GM10248 (cell line): ENCODE measurements around the gene KLHDC4.

Experiments
- CTCF ChIA-PET: fragments of 300-600 bp; sonication (Branson Sonifier 250); formaldehyde crosslinking; extraction: SDS; loops from one replicate; lab custom pipeline; 2021; ENCODE audit warnings: antibody characterized with exemption; lab: Yijun Ruan, JAX
- POLR2A ChIA-PET: fragments of 350-650 bp; sonication (Branson Sonifier 250); formaldehyde crosslinking; extraction: SDS; loops from one replicate; lab custom pipeline; 2020; ENCODE audit warnings: antibody characterized with exemption; lab: Yijun Ruan, JAX
- DNase-seq: peaks from one replicate; pipeline ENCODE4 v3.0.0; 2012; ENCODE audit errors: extremely low spot score
- TF ChIP-seq, protein P1 (sequence below): IDR thresholded peaks from 2 replicates; pipeline ENCODE4 v1.5.1; 2012; ENCODE audit warnings: mild to moderate bottlenecking, low read depth; ENCODE audit errors: extremely low read depth, missing control alignments, control extremely low read depth

The KLHDC4 gene

DNA sequence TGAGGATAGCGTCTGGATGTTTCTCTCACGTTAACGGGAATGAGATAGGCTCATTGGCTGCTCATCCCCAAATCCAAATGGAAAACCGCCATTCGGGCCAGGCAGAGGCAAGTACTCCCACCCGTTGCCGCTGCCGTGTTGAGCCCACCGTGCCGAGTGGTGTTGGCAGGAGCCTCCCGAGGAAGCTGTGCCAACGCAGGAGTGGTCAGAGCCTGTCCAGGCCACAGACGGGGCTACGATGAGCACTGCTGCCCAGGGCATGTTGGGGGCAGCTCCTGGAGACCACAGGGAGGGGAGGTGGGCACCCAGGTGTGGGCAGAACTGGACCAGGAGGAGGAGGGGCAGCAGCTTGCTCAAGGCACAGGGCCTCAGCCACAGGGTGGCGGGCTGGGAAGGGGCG lies 72.0 kb downstream of the KLHDC4 start:
- TF ChIP-seq, protein P1, sequence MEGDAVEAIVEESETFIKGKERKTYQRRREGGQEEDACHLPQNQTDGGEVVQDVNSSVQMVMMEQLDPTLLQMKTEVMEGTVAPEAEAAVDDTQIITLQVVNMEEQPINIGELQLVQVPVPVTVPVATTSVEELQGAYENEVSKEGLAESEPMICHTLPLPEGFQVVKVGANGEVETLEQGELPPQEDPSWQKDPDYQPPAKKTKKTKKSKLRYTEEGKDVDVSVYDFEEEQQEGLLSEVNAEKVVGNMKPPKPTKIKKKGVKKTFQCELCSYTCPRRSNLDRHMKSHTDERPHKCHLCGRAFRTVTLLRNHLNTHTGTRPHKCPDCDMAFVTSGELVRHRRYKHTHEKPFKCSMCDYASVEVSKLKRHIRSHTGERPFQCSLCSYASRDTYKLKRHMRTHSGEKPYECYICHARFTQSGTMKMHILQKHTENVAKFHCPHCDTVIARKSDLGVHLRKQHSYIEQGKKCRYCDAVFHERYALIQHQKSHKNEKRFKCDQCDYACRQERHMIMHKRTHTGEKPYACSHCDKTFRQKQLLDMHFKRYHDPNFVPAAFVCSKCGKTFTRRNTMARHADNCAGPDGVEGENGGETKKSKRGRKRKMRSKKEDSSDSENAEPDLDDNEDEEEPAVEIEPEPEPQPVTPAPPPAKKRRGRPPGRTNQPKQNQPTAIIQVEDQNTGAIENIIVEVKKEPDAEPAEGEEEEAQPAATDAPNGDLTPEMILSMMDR = no peak
- DNase-seq = no peak
- CTCF ChIA-PET = interaction anchor here (1.5 to 2.0 kb wide), 4 partner anchors 9 to 147 kb away, joined by 3 to 10 read pairs (median 4); no protein-coding TSS in a partner anchor
- POLR2A ChIA-PET = no interaction called here

DNA sequence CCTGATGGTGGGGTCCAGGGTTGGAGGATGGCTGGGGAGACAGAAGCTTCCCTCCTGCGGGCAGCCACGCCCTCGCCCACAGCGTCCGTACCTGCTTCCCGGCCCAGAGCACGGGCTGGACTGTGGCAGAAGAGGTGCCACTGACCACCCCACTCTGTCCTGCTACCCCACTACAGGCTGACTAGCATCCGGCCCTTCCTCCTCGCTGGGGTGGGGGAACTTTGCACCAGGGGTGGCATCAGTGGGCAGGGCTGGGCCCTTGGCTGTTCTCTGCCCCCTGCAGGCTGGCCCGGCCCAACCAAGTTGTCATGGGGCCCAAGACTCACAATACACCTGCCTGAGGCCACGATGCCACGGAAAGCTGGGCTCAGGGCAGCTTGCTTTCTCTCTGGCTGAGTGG lies 73.0 kb downstream of the KLHDC4 start:
- TF ChIP-seq, protein P1 = no peak
- ChIA-PET POLR2A (no interaction called here), CTCF (interaction anchor here (2.0 kb wide), 1 partner anchor 10 kb away, joined by 10 read pairs; no protein-coding TSS in a partner anchor)
- DNase-seq = no peak

DNA sequence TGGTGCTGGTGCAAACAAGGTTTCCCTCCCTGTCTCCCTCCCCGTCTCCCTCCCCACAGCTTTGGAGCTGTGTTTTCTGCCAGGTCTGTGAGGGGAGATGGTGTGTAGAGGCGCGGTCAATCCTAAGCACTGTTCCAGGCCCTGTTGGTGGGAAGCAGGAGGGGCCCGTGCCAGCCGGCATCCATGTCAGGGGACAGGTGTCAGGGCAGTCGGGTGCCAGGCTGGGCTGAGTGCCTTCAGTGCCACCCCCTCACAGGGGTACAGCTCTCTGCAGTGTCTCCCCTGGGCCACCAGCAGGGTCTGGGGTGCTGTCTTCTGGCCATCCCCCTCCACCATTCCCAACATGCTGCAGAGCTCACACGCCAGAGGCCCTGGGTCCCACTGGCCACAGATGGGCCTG lies 73.6 kb downstream of the KLHDC4 start:
- POLR2A ChIA-PET = no interaction called here
- TF ChIP-seq, protein P1 = no peak
- no peak for DNase-seq
- CTCF ChIA-PET = interaction anchor here (2.0 kb wide), 1 partner anchor 10 kb away, joined by 10 read pairs; no protein-coding TSS in a partner anchor

DNA sequence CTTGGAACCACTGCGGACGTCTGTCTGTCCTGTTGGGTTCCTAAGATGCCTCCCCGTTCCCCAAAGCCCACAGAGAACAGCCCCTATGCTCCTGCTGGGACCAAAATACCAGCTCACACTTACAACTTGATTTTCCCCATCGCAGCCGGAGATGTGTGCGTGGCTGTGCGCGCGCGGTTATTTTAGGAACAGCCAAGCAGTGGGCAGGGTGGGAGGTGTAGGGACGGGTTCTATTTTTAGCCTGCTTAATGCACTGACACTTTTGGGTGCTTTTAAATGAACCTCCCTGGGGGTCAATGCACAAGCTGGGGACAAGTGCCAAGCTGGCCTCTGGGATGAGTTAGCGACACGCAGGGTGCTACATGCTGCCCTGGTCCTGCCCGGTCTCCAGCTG lies 74.1 kb downstream of the KLHDC4 start:
- ChIA-PET POLR2A (no interaction called here), CTCF (interaction anchor here (0.7 kb wide), 1 partner anchor 11 kb away, joined by 4 read pairs; no protein-coding TSS in a partner anchor)
- TF ChIP-seq, protein P1 = no peak
- no peak for DNase-seq

DNA sequence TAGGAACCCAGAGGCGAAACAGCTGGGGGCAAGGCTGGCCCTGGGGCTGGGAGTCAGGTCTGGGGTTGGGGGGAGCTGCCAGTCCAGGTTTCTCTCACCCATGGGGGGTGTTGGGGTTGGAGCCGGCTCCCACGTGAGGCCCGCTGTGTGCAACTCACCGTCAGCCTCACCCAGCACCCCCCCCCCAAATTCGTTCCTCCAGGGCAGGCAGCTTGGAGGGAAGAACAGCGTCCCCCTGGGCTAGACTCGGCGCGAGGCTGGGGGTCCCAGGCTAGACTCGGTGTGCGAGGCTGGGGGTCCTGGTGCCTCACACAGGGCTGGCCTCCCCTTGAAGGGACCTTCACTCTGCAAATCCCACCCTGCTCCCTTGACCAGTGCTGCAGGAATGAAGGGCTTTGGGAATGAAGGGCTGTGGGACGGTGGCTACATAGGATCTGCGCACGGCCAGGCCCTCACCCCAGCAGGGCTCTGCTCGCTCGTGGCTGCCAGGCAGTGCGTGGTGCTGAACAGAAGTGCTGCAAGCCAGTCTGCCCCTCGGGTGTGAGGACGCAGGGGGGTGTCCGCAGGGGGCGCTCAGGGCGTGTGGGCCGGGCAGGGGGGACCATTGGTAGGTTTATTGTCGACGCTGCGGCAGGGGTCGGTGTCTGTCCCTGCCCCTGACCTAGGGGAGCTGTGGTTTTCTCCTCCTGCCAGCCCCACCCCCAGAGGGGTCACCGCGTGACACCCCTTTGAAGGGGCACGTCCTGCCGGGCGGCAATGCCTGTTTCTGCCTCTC lies 74.7 kb downstream of the KLHDC4 start:
- CTCF ChIA-PET = interaction anchor here (0.7 to 1.2 kb wide), 3 partner anchors 10 to 12 kb away, joined by 3 to 4 read pairs (median 3); no protein-coding TSS in a partner anchor
- POLR2A ChIA-PET = no interaction called here
- TF ChIP-seq, protein P1 = no peak
- DNase-seq = no peak

DNA sequence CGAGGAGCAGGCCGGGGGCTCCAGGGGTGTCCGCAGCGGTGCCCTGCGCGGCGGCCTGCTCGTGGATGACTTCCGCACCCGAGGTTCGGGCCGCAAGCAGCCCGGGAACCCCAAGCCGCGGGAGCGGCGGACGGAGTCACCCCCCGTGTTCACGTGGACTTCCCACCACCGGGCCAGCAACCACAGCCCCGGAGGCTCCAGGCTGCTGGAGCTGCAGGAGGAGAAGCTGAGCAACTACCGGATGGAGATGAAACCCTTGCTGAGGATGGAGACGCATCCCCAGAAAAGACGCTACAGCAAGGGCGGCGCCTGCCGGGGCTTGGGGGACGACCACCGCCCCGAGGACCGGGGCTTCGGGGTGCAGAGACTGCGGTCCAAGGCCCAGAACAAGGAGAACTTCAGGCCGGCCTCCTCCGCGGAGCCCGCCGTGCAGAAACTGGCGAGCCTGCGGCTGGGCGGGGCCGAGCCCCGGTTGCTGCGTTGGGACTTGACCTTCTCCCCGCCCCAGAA lies 75.8 kb downstream of the KLHDC4 start:
- TF ChIP-seq, protein P1 = no peak
- ChIA-PET CTCF (interaction anchor here (1.0 to 1.2 kb wide), 2 partner anchors 11 to 13 kb away, joined by 3 read pairs; no protein-coding TSS in a partner anchor), POLR2A (no interaction called here)
- no peak for DNase-seq
